Cerebellar cortex (tissue), 1 donor: Measurements from ENCODE around the gene ZMYND19.
"Not testable (repeated sequence)": the region's sequence is repeated elsewhere in the genome, so short reads cannot be mapped to it uniquely, and the experiment has no call there.

Experiments
- DNase-seq: peaks from one replicate; pipeline ENCODE4 v3.0.0-alpha.2; 2015; ENCODE audit warnings: low spot score

Gene ZMYND19

DNA sequence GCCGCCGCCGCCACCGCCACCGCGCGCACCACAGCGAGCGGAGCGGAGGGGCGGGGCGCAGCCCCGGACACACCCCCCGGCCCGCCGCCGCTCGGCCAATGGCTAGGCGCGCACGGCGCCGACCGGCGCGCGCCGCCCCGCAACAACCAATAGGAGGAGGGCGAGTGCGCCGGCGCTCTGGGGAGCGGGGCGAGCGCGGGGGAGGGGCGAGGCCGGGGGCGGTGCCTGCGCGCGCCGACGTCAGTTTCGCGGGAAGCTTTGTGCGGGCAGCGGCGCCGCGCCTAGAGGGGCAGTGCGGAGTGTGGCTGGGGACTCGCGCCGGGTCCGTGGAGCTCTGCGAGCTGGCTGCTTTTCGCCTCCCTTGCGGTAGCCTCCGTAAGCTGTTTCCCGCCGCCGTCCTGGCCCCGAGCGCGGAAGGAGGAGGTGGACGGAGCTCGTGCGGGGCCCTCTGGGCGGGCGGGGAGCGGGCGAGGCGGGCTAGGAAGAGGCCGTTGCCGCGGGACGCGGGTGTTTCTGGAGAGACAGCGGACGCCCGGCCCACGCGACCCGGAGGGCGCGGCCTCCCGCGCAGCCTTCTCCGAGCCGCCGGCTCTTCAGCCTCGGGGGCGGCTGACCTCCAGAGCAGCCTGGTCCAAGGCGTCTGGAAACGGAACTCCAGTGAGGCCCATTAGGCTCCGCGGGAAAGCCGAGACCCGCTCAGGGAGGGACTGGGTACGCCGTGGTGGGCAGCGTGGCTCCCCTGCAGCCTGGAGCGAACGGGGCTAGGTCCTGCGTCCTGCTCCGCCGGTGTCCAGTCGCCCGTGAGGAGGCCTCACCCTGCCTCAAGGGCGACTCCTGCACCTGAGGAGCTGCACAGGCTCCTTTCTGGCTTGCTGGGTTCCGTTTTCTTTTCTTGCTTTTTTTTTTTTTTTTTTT lies at the start of gene ZMYND19:
Gene ZMYND19 (minus strand): TSS at position 44 of the 915 bp plus-strand sequence. CDS start 249 bp downstream, outside the sequence.
- DNase-seq, result peak; percentile 78

DNA sequence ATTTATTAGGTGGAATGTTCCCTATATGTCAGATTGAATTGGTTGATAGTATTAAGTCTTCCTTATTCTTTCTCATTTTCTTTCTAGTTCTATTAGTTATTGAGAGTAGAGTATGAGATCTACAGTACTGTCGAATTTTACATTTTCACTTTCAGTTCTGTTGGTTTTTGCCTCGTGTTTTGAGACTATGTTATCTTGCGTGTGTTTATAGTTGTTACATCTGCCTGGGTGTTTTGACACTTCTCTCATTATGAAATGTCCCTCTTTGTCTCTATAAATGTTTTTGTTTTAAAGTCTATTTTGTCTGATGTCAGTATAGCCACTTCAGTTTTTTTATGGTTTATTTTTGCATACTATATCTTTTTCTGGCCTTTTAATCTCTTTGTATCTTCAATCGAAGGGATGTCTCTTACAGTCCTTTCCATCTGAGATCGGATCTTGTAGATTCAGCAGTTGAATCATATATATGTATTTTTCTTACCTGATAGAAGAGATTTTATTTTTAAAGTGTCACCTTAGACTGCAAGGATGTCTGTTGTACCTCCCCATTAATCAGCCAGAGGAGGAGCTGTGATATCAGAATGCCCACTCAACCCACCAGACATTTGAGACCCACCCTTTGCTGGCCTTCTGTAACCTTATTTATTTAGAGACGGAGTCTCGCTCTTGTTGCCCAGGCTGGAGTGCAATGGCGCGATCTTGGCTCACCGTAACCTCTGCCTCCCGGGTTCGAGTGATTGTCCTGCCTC lies 49.2 kb upstream of the ZMYND19 start:
- DNase-seq, result no peak

DNA sequence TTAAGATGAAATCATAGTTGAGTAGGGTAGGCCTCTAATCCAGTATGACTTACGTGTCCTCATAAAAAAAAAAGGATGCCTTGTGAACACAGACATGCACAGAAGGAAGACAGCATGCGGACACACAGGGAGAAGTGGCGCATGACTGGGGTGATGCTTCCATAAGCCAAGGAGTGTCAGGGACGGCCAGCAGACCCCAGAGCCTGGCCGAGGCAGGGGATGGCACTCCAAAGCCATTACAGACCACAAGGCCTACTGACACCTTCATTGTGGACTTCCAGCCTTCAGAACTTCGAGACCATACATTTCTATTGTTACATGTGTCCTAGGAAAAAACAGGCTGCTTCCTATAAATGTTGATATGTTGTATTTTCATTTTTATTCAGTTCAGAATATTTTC lies 48.4 kb upstream of the ZMYND19 start:
- DNase-seq, result no peak

DNA sequence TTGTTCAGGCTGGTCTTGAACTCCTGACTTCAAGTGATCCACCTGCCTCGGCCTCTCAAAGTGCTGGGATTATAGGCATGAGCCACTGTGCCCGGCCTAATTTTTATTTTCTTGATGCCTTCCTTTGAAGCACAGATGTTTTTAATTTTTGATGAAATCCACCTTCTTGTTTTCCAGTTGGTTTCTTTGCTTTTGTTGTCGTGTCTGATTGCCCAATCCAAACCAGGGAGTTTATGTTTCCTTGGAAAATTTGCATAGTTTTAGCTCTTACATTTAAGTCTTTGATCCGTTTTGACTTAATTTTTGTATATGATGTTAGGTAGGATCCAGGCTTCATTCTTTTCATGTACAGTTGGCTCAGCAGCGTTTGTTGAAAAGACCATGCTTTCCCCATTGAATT lies 43.7 kb upstream of the ZMYND19 start:
- DNase-seq, result no peak

DNA sequence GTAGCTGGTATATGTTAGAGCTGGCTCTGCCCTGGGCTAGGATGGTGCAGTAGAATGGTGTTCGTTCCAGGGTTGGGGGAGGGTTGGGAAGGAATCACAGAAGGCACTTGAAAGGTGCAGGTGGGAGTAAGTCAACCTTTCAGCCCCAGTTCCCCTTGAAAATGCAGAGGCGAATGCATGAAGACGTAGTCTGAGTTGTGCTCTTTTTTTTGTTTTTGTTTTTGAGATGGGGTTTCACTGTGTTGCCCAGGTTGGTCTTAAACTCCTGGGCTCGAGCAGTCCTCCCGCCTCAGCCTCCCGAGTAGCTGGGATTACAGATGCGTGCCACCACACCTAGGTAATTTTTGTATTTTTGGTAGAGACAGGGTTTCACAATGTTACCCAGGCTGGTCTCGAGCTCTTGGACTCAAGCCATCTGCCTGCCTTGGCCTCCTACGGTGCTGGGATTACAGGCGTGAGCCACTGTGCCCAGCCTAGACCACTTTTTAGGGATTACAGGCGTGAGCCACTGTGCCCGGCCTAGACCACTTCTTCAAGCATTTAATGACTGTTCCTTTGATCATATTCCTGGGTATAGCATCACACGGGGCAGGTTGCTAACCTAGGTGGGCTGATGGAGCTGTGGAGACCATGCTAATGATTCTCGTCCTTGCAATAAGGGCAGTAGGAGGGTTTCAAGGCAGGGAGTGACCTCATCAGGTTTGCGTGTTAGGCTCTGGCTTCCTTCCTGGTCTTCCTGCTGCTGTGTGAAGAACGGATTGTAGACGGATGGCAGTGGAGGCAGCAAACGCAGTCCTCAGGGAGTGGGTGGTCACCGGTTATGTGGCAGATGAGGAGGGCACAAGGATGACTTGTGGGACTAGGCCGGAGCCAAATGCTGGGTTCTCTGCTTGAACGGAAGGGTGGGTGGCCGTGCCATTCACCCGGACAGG lies 42.2 kb upstream of the ZMYND19 start:
- DNase-seq, result peak; percentile 41

DNA sequence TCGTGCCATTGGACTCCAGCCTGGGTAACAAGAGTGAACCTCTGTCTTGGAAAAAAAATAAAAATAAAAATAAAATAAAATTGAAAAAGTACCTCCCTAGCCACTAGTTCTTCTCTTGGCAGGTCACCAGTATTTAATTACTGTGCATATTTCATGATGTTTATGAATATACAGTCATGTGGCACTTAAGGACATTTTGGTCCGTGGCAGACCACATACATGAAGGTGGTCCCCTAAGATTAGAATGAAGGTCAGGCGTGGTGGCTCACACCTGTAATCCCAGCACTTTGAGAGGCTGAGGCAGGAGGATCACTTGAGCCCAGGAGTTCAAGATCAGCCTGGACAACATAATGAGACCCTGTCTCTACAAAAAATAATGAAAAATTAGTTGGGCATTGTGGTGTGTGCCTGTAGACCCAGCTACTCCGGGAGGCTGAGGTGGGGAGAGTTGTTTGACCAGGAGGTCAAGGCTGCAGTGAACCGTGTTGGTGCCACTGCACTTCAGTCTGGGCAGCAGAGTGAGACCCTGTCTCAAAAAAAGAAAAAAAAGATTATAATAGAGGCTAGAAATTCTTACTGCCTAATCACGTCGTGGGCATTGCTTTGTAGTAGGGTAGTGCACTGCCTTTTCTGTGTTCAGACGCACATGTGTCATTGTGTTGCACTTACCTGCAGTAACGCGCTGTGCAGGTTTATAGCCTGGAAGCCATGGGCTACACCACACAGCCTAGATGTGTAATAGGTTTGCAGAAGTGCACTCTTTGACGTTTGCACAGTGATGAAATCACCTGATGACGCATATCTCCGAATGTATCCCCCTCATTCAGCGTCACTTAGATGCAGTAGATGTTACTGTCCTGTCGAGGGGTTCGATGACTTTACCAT lies 41.3 kb upstream of the ZMYND19 start:
- no peak for DNase-seq

DNA sequence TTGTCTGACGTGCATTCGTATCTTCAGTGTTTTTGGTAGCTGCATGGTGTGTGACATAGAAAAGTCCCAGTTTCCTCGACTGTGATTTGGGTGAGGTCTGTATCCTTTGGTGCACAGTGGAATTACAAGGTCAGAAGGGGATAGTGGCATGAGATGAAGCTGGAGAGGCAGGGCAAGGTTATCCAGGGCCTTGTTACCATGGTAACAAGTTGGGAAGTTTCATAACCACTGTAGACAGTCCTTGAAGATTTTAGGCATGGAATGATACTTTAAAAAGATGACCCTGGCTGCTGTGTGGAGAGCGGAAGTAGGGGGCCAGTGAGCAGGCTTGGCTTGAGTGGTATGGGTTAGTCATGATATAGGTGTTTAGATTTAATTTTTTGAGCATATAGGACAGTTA lies 40.4 kb upstream of the ZMYND19 start:
- no peak for DNase-seq

DNA sequence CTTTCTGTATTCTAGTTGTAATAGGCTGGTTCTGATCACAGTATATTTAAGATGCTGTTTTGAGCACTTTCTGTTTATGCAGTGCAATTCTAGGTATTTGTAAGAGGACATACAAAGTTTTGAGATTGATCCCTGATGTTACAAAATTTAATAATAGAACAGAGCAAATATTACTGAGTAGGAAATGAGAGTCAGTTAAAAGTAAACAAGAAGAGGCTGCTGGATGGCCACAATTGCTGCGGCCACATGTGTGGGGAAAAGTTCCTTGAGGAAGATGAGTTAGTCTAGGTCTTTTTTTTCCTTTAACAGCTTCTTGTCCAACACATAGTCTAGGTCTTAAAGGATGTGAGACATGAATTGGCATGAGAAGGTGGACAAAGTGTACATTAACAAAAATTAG lies 39.8 kb upstream of the ZMYND19 start:
- DNase-seq, result no peak

DNA sequence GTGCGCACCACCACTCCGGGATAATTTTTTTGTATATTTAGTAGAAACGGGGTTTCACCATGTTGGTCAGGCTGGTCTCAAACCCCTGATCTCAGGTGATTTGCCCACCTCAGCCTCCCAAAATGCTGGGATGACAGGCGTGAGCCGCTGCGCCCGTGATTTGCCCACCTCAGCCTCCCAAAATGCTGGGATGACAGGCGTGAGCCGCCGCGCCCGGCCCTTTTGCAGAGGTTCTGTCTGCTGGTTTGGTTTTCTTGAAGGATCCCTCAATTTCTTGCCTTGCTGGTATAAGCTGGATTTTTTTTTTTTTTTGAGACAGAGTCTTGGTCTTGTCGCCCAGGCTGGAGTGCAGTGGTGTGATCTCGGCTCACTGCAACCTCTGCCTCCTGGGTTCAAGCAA lies 37.1 kb upstream of the ZMYND19 start:
- not testable (repeated sequence) for DNase-seq

DNA sequence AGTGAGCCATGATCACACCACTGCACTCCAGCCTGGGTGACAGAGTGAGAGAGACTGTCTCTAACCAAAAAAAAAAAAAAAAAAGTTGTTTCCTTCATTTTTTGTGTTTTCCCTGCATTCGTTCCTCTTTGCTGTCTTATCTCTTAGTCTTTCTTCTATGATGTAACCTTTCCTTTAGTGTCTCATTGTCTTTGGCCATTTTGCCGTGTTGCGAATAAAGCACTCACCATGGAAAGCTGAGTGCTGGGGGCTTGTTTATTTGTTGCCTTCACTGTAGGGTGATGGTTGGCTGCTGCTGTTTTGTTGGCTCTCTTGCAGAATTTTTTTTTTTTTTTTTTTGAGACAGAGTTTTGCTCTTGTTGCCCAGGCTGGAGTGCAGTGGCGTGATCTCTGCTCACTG lies 36.2 kb upstream of the ZMYND19 start:
- DNase-seq, result no peak

DNA sequence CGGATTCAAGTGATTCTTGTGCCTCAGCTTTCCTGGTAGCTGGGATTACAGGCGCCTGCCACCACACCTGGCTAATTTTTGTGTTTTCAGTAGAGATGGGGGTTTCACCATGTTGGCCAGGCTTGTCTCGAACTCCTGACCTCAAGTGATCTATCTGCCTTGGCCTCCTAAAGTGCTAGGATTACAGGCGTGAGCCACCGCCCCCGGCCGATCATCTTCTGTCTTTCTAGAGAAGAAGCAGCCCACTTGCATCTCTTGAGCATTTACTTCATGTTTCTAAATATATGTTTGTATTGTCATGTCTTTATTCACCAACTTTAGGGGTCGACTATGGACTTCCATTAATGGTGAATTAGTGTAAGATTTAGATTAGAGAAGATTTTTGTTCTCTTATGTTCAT lies 31.9 kb upstream of the ZMYND19 start:
- not testable (repeated sequence) for DNase-seq

DNA sequence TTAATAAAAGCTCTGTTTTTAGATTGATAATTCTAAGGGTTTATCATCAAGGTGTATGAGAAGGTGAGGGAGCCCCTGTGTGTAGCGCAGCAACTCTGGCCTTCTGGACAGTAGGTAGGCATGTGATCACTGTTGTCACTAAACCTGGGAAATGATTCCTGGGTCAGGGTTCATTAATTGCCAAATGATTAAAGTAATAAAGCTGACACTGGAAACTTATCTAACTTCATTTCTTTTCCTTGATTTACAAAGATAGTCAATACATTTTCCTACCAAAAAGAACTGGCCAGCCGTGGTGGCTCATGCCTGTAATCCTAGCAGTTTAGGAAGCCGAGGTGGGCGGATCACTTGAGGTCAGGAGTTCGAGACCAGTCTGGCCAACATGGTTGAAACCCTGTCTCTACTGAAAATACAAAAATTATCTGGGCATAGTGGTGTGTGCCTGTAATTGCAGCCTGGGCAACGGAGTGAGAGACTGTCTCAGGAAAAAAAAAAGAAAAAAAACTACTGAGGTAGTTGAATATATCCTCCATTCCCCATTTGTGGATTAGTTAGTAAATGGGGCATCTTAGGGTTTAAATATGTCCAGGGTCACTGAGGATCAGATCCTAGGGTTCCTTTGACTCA lies 30.9 kb upstream of the ZMYND19 start:
- DNase-seq, result no peak

DNA sequence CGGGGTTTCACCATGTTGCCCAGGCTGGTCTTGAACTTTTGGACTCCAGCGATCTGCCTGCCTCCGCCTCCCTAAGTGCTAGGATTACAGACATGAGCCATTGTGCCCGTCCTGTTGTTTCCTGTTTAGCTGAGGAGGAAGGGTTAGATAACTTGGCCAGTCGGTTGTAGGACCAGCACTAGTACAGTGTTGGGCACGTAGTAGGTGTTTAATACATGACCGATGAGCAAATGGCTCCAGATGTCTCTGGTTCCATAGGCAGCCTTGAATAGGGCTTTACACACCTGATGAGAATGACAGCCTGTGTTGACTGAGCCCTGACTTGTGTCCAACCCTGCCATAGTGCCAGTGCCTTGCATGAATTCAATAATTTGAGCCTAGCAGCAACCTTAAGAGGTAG lies 30.3 kb upstream of the ZMYND19 start:
- no peak for DNase-seq

DNA sequence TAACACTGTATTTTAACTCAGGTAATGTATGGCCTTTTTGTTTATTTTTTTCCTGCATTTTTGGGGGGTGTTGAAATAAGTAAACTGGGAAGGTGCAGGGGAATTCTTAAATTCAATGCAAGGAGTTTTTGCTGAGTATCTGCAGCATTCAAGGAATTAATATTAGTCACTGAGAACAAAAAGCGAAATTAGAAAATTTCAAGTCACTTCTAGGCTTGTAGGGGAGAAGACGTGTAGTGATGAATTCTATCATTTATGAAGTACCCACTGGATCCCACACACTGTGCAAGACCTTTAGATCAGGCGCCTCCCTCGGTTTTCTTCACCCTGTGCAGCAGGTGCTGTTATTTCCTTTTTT lies 29.7 kb upstream of the ZMYND19 start:
- DNase-seq, result no peak

DNA sequence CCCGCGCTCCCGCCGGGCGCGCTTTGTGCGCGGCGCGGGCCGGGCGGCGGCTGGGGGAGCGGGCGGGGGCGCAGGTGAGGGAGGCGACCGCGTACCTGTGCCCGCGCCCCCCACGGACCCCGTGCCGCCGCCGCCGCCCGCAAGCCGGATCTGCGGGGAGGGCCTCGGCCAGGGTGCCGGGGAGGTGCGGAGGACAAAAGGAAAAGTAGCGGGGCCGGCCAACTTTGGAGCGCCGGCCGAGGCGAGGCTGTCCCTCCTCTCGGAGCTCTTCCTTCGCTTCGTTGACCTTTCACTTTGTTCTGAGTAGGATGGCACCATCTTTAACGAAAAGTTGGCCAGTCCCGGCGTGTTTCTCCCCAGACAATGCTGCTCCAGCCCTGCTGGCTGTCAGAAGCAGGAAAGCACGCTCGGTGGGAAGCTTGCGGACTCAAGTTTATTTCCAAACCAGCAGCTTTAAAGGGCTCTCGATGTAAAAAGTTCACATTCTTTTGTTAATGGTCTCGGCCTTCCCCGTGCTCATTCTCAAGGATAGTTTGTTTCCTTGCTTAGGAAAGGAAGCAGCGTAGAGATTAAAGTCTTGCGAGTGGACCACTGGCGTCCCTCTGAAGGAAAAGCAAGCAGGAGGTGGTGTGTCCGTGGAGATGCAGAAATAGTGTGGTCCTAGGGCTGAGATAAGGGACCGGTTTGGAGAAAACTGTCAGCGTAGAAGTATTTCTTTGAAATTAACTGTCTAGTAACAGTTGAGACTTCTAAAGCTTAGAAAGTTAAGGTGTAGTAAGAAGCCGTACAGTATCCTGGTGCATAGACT lies 29.1 kb upstream of the ZMYND19 start:
- peak; percentile 32 for DNase-seq

DNA sequence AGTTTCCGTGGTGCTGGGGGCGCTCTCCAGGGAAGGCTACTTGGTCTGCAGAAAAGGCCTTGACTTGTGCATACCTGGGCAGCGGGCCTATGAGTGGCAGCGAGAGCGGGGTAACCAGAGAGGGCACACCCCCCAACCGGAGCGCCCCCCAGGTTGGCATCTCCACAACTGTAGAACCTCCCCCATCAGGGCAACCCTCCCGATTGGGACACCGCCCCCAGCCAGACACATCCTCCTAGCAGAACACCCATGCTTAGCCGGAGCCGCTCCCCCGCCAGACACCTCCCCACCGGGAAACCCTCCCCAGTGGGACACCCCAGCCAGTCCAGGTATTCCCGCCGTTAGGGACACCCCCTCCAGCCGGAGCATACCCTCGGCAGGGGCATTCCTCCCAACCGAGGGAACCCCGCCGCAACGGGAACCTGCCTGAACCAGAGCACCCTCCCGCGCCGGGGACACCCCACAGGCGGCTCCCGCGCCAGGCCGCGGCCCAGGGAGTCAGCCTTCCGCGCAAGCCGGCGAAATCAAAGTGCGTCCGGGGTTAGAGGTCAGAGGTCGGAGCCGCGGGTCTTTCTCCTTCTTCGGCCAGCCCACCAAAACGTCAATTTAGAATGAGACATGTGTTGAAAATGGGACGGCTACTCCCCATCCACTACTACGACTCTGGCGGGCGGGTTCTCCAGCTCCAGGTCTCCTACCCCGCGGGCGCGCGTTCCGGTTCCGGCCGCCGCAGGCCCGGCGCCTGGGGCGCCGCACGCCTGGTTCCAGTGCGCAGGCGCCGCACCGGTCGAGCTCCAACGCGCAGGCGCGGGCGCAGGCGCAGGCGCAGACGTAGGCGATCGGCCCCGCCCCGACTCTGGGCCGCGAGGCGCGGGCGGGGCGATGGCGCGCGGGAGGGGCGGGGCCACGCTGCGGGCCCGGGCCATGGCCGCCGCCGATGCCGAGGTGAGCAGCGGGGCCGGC lies 28.1 kb upstream of the ZMYND19 start, which contains the start of gene EHMT1:
Gene EHMT1 (plus strand): TSS at position 901 of the 963 bp plus-strand sequence. CDS start 24 bp downstream, at position 925.
- DNase-seq, result peak; percentile 76

DNA sequence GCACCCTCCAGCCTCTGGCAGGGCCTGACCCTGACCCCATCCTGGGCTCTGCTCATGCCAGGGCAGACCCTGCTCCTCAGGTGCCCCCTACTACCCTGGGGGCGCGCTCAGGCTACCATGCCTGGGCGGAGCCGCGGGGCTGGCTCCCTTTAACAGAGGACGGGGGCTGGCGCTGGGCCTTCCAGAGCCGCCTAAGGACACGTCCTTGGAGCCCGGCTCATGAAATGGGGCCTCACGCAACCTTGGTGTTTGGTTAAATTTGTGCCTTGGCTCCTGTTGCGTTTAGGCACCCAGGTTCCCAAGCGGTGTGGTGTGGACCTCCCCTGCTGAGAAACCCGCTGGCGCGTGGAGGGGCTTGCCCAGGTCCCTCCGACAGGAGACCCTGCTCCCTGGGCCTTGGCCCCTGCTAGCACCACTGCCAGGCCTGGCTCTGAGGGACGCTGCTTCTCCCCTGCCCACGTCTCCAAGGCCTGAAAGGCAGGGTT lies 25.1 kb upstream of the ZMYND19 start:
- no peak for DNase-seq
